Fibroblast of villous mesenchyme (primary cell): ENCODE data around the gene NTNG2. TPM values are rescaled to one million over a fixed set of nuclear protein-coding genes. Genes with fewer than 3 reads are reported as not detected.

Experiments
- DNase-seq: peaks from one replicate; pipeline ENCODE4 v3.0.0-alpha.2; 2010; ENCODE audit warnings: low read depth
- H3K4me3 ChIP-seq: 2 replicates; pipeline ENCODE4 v1.5.1; 2011; ENCODE audit warnings: low read depth, mild to moderate bottlenecking, low read length
- total RNA-seq: library from RNA; depleted of rRNA; stranded (reverse); fragments of >200 nt; gene quantifications from 2 replicates; pipeline ENCODE4 v1.2.3, GENCODE V29; 2012
- TF ChIP-seq, protein P1 (sequence below): IDR thresholded peaks from 2 replicates; pipeline ENCODE4 v1.5.1; 2012; ENCODE audit warnings: low read depth, mild to moderate bottlenecking, low read length; ENCODE audit not compliant: insufficient read depth

The NTNG2 gene, protein sequence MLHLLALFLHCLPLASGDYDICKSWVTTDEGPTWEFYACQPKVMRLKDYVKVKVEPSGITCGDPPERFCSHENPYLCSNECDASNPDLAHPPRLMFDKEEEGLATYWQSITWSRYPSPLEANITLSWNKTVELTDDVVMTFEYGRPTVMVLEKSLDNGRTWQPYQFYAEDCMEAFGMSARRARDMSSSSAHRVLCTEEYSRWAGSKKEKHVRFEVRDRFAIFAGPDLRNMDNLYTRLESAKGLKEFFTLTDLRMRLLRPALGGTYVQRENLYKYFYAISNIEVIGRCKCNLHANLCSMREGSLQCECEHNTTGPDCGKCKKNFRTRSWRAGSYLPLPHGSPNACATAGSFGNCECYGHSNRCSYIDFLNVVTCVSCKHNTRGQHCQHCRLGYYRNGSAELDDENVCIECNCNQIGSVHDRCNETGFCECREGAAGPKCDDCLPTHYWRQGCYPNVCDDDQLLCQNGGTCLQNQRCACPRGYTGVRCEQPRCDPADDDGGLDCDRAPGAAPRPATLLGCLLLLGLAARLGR
- 0.86 and 1.9 TPM in 2 replicates for total RNA-seq

DNA sequence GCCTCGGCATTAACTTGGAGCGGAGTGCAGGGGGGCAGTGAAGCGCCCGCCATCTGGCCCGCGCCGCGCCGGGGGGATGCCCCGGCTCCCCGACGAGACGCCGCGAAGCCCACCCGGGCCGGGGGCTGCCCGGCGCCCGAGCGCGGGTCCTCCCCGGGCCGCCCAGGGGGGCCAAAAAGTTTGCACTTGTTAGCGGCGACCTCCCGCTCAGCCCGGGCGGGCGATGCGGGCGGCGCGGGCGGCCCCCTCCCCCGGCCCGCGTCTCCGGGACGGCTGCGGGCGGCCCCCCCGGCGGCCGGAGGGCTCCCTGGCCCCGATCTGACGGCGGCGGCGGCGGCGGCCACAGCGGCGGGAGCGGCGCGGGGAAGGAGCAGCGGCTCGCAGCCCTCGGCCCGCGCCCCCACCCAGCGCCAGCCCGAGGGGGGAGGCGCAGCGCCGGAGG lies at the start of gene NTNG2:
TSS of gene NTNG2 (plus strand) at position 316 of the 442 bp plus-strand sequence. CDS start 4,774 bp downstream, outside the sequence.
- DNase-seq = no peak
- TF ChIP-seq, protein P1, sequence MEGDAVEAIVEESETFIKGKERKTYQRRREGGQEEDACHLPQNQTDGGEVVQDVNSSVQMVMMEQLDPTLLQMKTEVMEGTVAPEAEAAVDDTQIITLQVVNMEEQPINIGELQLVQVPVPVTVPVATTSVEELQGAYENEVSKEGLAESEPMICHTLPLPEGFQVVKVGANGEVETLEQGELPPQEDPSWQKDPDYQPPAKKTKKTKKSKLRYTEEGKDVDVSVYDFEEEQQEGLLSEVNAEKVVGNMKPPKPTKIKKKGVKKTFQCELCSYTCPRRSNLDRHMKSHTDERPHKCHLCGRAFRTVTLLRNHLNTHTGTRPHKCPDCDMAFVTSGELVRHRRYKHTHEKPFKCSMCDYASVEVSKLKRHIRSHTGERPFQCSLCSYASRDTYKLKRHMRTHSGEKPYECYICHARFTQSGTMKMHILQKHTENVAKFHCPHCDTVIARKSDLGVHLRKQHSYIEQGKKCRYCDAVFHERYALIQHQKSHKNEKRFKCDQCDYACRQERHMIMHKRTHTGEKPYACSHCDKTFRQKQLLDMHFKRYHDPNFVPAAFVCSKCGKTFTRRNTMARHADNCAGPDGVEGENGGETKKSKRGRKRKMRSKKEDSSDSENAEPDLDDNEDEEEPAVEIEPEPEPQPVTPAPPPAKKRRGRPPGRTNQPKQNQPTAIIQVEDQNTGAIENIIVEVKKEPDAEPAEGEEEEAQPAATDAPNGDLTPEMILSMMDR = no peak
- peak within 1 kb of the TSS; percentile 68 for H3K4me3 ChIP-seq

DNA sequence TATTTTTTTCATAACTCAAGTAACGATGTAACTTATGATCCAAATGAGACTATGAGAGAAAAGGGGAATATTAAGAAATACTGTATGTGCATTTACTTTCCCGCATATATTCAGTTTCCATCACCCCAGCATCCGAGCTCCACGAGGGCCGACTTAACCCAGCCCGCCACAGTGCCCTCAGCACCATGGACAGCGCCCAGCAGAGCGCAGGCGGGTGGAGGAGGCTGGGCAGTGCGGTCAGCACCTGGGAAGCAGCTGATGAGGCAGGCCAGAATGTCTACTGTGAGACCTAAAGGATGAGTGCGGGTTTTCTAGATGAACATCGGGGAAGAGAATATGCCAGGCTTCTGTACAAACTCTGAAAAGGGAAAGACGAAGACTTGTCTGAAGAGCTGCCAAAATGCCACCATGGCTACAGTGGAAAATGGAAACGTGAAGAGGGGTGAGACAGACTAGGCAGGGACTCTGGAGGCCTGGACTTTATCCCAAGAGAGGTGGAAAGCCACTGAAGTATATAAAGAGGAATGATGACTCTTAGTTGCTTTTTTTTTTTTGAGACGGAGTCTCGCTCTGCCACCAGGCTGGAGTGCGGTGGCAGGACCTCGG lies 47.7 kb upstream of the NTNG2 start:
- TF ChIP-seq, protein P1 = no peak
- DNase-seq = peak; percentile 67
- H3K4me3 ChIP-seq = no peak overlapping the region

DNA sequence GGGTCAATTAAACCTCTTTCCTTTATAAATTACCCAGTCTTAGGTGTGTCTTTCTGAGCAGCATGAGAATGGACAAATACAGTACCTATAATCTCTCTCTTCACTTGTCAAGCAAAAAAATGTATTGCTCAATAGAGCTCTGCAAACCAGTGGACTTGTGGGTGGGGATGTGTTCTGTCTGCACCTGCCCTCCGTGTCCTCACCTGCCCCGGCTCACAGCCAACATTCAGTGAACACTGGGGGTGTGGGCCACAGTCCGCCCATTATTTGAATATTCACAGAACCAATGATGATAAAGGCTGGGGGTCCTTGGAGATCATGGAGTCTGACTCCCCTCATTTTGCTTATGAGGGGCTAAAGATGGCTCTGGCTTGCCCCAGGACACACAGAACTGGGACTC lies 45.3 kb upstream of the NTNG2 start:
- no peak overlapping the region for H3K4me3 ChIP-seq
- DNase-seq = no peak
- TF ChIP-seq, protein P1 = no peak

DNA sequence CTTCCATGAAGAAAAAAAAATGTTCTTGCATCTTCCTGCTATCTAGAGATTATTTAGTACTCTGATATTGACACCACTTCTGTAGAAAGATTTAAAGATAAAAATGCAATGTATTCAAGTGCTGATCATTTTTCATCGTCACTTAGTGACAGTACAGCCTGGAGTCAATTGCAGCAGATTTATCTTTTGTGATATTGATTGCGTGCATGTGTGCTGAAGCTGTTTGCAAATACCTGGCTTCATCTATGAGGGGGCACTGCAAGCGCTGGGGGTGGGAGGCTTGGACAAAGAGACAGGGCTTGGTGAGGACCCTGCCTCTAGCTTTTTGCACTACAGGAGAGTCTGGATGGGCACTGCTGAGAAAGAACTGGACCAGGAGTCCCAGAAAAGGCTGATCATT lies 44.2 kb upstream of the NTNG2 start:
- TF ChIP-seq, protein P1 = no peak
- no peak for DNase-seq
- H3K4me3 ChIP-seq = no peak overlapping the region

DNA sequence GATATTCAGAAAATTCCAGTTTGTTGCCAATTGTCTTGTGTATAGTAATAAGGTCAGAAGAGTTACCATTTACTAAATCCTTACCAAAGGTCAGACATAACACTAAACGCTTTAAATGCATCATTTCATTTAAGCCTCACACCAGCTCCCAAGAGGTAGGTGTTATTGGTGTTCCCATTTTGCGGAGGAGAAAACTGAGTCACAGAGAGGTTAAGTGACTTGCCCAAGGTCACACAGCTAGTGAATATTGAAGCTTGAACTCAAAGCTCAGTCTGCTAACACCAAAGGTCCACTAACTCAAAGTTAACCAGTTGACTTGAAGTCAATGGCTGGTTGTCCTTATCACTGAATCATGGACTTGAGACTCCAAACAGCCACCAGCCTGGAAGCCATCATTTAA lies 40.8 kb upstream of the NTNG2 start:
- TF ChIP-seq, protein P1 = no peak
- DNase-seq = no peak
- H3K4me3 ChIP-seq = no peak overlapping the region

DNA sequence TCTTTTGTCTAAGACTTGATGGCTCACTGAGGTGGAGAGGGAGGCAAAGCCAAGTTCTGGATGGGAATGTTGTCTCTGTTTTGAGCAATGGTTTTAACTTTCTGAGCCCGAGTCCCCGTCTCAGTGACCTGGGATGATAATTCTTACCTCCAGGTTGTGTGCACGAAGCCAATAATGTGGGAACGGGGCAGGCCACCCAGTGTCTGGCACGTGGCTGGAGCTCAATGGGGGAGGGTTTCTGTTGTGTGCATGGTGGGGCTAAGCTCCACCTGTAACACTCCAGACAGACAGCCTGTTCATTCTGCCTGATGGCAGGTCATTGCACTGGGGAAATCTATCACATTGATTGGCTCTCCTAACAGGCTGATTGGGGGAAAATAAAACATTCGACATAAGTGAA lies 37.1 kb upstream of the NTNG2 start:
- TF ChIP-seq, protein P1 = no peak
- no peak overlapping the region for H3K4me3 ChIP-seq
- DNase-seq = no peak
